ENCODE data around the gene LALBA.

The LALBA gene

GRCh38 chr12:48569946-48570345, at the start of gene LALBA:
LALBA (minus strand) TSS chr12:48570046; CDS start chr12:48570020, 26 bp downstream.
- no peaks in the 10 kb centered on the region for H3K4me1 Mint-ChIP-seq
- H3K4me3 Mint-ChIP-seq: no peak within 1 kb of the TSS
- H3K9me3 Mint-ChIP-seq: no peaks in the 10 kb centered on the region
- no peaks in the 10 kb centered on the region for H3K36me3 Mint-ChIP-seq
- no peak for DNase-seq
- CTCF ChIA-PET: interaction anchor here (1.4 kb wide), 1 partner anchor 48 kb away, joined by 5 read pairs; no protein-coding TSS in a partner anchor
- H3K27ac Mint-ChIP-seq: no peak within 1 kb of the TSS
- H3K27me3 Mint-ChIP-seq: peaks cover 4% of the 10 kb centered on the region

DNA sequence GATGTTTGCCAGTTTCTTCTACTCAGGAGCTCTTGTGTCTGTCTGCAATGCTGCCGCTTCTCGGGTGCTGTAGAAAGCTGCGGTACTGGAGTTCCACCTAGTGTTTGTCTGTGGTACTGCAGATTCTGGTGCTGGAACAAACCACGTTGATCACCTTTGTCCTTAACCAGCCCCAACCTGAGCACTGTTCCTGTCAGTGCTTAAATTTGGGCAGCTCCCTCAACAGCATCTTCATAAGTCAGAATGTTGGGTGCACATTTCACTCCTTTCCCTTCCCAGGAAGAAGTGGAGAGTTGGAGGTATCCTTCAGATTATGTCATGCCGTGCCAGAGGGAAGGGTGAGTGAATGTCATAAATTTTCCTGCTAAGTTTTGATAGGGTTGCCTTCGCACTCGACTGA, 48.7 kb upstream of the LALBA start:
- no peak overlapping the region for H3K4me3 Mint-ChIP-seq
- H3K27me3 Mint-ChIP-seq: peaks cover 23% of the 10 kb centered on the region
- H3K36me3 Mint-ChIP-seq: no peaks in the 10 kb centered on the region
- no peaks in the 10 kb centered on the region for H3K4me1 Mint-ChIP-seq
- peak; percentile 84 for DNase-seq
- CTCF ChIA-PET: interaction anchor here (0.5 to 6.8 kb wide), 26 partner anchors 9 to 1057 kb away, joined by 3 to 125 read pairs (median 4); partner anchors contain the start of genes OR8S1 and TMEM106C
- H3K27ac Mint-ChIP-seq: no peak overlapping the region
- H3K9me3 Mint-ChIP-seq: peaks cover 4% of the 10 kb centered on the region

GRCh38 chr12:48615681-48616080, 45.8 kb upstream of the LALBA start:
- CTCF ChIA-PET: interaction anchor here (1.2 to 6.8 kb wide), 2 partner anchors 13 to 73 kb away, joined by 3 to 125 read pairs; no protein-coding TSS in a partner anchor
- no peak for DNase-seq
- Mint-ChIP-seq H3K27me3 (peaks cover 18% of the 10 kb centered on the region), H3K9me3 (peaks cover 12% of the 10 kb centered on the region), H3K4me1 (no peaks in the 10 kb centered on the region), H3K36me3 (no peaks in the 10 kb centered on the region), H3K4me3 (no peak overlapping the region), H3K27ac (no peak overlapping the region)

GRCh38 chr12:48613321-48613720, 43.5 kb upstream of the LALBA start:
- no peaks in the 10 kb centered on the region for H3K36me3 Mint-ChIP-seq
- peaks cover 18% of the 10 kb centered on the region for H3K27me3 Mint-ChIP-seq
- no peak overlapping the region for H3K4me3 Mint-ChIP-seq
- H3K9me3 Mint-ChIP-seq: peaks cover 14% of the 10 kb centered on the region
- no peak for DNase-seq
- CTCF ChIA-PET: no interaction called here
- H3K4me1 Mint-ChIP-seq: no peaks in the 10 kb centered on the region
- no peak overlapping the region for H3K27ac Mint-ChIP-seq

DNA sequence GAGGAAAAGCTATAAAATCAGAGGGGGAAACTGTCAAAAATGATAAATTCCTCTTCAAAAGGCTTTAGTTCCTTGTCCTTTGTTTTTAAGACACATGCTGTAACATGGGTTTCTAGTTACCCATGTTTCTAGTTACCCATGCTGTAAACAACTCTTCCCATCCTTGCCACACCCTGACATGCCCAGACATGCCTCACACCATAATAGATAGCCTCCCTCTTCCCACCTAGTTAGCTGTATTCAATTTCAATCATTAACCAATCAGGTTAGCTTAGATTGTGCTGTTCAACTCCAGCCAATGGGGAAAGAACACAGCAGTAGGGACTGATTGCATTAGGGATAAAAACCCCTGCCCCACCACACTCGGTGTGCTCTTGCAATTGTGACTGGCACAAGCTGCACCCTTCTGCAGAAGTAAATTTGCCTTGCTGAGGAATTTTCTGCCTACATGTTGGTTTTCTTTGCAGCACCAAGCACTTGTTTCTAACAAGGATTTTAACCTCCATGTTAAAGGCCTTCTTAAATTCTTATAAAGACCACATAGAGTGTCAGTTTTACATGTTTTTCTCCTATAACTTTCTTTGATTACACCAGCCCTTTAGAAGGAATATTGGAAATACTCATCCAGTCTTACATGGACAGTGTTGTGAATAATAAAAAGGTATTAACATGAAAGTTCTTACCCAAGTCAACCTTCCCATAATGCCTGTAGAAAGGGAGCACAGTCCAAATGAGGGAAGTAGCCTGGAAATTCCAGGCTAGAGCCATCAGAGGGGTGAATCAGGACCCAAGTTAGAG, 32.5 kb upstream of the LALBA start:
- Mint-ChIP-seq H3K36me3 (no peaks in the 10 kb centered on the region), H3K4me3 (no peak overlapping the region), H3K27ac (no peak overlapping the region), H3K4me1 (peaks cover 4% of the 10 kb centered on the region), H3K9me3 (peaks cover 20% of the 10 kb centered on the region), H3K27me3 (peaks cover 20% of the 10 kb centered on the region)
- CTCF ChIA-PET: interaction anchor here (1.0 kb wide), 1 partner anchor 16 kb away, joined by 4 read pairs; no protein-coding TSS in a partner anchor
- no peak for DNase-seq

- Mint-ChIP-seq H3K27ac (no peak overlapping the region), H3K9me3 (peaks cover 18% of the 10 kb centered on the region), H3K4me1 (peaks cover 4% of the 10 kb centered on the region), H3K27me3 (peaks cover 12% of the 10 kb centered on the region), H3K36me3 (no peaks in the 10 kb centered on the region), H3K4me3 (no peak overlapping the region)
- DNase-seq: no peak
- CTCF ChIA-PET: interaction anchor here (1.0 to 1.5 kb wide), 2 partner anchors 17 kb away, joined by 4 read pairs; no protein-coding TSS in a partner anchor
Measured at GRCh38 chr12:48601013-48601756, 31.3 kb upstream of the LALBA start.

DNA sequence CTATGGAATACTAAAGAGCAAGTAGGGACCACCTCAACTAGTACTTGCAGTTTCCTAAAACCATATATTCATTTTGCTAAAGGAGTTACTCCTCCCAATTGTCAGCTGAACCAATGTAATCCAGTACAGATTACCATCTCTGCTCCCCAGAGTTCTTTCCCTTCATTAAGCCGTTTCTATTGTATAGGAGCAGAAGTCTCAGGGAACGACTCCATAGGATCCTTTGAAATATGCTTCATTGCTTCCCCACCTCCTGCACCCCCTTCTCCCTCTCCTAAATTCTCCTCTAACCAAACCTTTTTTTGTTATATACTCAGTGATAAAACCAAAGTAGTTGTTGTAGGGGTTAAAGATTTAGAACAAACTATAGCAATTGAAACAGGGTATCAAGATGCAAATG, 30.7 kb upstream of the LALBA start:
- Mint-ChIP-seq H3K4me1 (peaks cover 4% of the 10 kb centered on the region), H3K36me3 (no peaks in the 10 kb centered on the region), H3K9me3 (peaks cover 18% of the 10 kb centered on the region), H3K4me3 (no peak overlapping the region), H3K27ac (no peak overlapping the region), H3K27me3 (peaks cover 12% of the 10 kb centered on the region)
- CTCF ChIA-PET: interaction anchor here (1.5 kb wide), 1 partner anchor 18 kb away, joined by 4 read pairs; no protein-coding TSS in a partner anchor
- no peak for DNase-seq

- CTCF ChIA-PET: no interaction called here
- H3K4me3 Mint-ChIP-seq: no peak overlapping the region
- peaks cover 3% of the 10 kb centered on the region for H3K9me3 Mint-ChIP-seq
- H3K36me3 Mint-ChIP-seq: no peaks in the 10 kb centered on the region
- no peak overlapping the region for H3K27ac Mint-ChIP-seq
- peaks cover 18% of the 10 kb centered on the region for H3K27me3 Mint-ChIP-seq
- no peak for DNase-seq
- H3K4me1 Mint-ChIP-seq: no peaks in the 10 kb centered on the region
Measured at GRCh38 chr12:48592591-48593086, 22.8 kb upstream of the LALBA start.

DNA sequence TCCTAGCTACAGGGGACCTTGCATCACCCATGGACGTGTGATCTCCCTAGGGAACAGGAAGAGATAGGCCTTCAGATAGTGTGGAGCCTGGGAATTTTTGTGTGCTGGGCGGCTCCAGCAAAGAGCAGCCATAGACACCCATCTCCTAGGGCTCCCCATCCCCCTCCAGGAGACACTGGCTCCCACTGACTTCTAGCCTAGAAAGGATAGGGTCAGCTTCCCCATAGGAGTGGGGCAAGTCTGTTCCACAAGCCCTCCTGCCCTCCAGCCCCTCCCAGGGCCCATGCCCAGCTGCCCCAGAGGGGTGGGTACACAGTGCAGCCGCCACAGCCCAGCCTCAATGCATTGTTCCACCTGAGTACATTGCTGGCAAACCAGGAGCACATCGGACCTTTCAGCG, 16.5 kb upstream of the LALBA start:
- Mint-ChIP-seq H3K27me3 (peaks cover 22% of the 10 kb centered on the region), H3K4me1 (no peaks in the 10 kb centered on the region), H3K36me3 (no peaks in the 10 kb centered on the region), H3K9me3 (no peaks in the 10 kb centered on the region), H3K4me3 (no peak overlapping the region), H3K27ac (no peak overlapping the region)
- CTCF ChIA-PET: no interaction called here
- no peak for DNase-seq

DNA sequence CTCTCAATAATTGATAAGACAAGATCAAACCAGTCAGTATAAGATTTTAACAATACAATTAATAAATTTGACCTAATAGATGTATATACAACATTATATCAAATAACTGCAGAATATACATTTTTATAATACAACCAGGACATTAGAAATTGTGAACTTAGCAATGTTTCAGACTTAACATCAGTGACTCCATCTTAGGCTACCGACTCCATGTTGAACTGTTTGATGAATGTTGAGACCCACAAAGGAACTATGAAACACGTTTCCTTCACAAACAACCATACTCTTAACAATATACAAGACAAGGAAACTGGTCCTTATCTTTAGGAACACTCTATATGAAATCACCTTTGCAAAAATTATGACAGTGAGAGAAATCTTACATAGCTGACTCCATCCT, 13.9 kb upstream of the LALBA start:
- CTCF ChIA-PET: no interaction called here
- peaks cover 19% of the 10 kb centered on the region for H3K27me3 Mint-ChIP-seq

DNA sequence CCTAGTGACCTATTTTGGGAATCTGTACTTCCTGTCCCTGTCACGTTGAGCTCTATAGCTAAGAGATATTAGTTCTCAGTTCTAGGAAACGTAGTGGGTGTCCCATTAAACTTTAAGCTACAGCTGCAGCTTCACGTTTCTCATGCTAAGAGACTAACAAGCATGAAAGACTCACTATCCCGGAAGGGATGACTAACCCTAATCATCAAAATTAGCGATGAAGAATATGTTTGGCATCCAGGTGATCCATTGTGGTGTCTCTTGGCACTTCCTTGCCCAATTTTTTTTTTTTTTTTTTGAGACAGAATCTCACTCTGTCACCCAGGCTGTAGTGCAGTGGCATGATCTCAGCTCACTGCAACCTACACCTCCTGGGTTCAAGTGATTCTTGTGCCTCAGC, 11.0 kb upstream of the LALBA start:
- no peaks in the 10 kb centered on the region for H3K4me1 Mint-ChIP-seq
- H3K36me3 Mint-ChIP-seq: no peaks in the 10 kb centered on the region
- no peak overlapping the region for H3K4me3 Mint-ChIP-seq
- peaks cover 7% of the 10 kb centered on the region for H3K27me3 Mint-ChIP-seq
- no peak overlapping the region for H3K27ac Mint-ChIP-seq
- CTCF ChIA-PET: interaction anchor here (0.6 to 1.2 kb wide), 2 partner anchors 19 to 62 kb away, joined by 3 read pairs; no protein-coding TSS in a partner anchor
- no peaks in the 10 kb centered on the region for H3K9me3 Mint-ChIP-seq
- no peak for DNase-seq

More for the DNA sequence above, 13.9 kb upstream of the LALBA start:
- Mint-ChIP-seq H3K36me3 (no peaks in the 10 kb centered on the region), H3K27ac (no peak overlapping the region), H3K4me3 (no peak overlapping the region), H3K9me3 (no peaks in the 10 kb centered on the region), H3K4me1 (no peaks in the 10 kb centered on the region)
- DNase-seq: no peak

GRCh38 chr12:48572326-48572725, 2.5 kb upstream of the LALBA start:
- Mint-ChIP-seq H3K36me3 (no peaks in the 10 kb centered on the region), H3K4me3 (no peak overlapping the region), H3K4me1 (no peaks in the 10 kb centered on the region), H3K27me3 (peaks cover 4% of the 10 kb centered on the region), H3K9me3 (no peaks in the 10 kb centered on the region), H3K27ac (no peak overlapping the region)
- CTCF ChIA-PET: no interaction called here
- no peak for DNase-seq

GRCh38 chr12:48567731-48568130, 2.1 kb downstream of the LALBA start:
- H3K36me3 Mint-ChIP-seq: no peaks in the 10 kb centered on the region
- CTCF ChIA-PET: no interaction called here
- H3K4me3 Mint-ChIP-seq: no peak overlapping the region
- H3K9me3 Mint-ChIP-seq: no peaks in the 10 kb centered on the region
- H3K27ac Mint-ChIP-seq: no peak overlapping the region
- no peak for DNase-seq
- H3K4me1 Mint-ChIP-seq: no peaks in the 10 kb centered on the region
- peaks cover 7% of the 10 kb centered on the region for H3K27me3 Mint-ChIP-seq

DNA sequence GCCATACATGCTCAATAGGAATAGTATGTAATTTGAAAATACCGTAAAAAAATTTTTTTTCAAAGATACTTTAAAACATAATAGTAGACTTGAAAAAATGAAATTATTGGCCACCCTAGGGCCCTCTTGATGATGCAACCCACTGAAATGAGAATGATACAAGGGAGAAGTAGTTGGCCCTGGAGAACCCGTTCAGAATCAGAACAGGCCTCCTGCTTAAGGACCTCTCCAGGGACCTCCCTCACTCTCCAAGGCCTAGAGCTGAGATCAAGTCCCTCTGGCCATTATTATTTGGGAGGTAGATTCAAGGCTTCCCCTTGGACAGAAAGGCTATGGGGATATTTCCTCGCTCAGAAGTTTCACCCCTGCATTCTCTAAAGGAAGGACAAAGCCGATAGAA, 11.9 kb downstream of the LALBA start:
- CTCF ChIA-PET: no interaction called here
- H3K27me3 Mint-ChIP-seq: peaks cover 4% of the 10 kb centered on the region
- H3K4me1 Mint-ChIP-seq: no peaks in the 10 kb centered on the region
- no peaks in the 10 kb centered on the region for H3K9me3 Mint-ChIP-seq
- H3K27ac Mint-ChIP-seq: no peak overlapping the region
- no peaks in the 10 kb centered on the region for H3K36me3 Mint-ChIP-seq
- no peak overlapping the region for H3K4me3 Mint-ChIP-seq
- no peak for DNase-seq

Measured in activated naive CD4-positive, alpha-beta T cell treated with anti-CD3 and anti-CD28 coated beads, Interleukin-2, amount 10 ng/mL, durations not matched to agents 7 days and 5 days (primary cell).